Spleen (tissue), 7 donors: Measurements from ENCODE around the gene DCTN2.
"Not testable (repeated sequence)": the region's sequence is repeated elsewhere in the genome, so short reads cannot be mapped to it uniquely, and the experiment has no call there.

Source experiments
- CTCF ChIP-seq, 11 experiments: fragments of 200-600 bp in 7 of 11; fragments of 450-650 bp in 4 of 11; sonication (generic) in 4 of 11; IDR thresholded peaks in 8 of 11; conservative IDR thresholded peaks in 3 of 11; 1 replicate in 7 of 11; 2 replicates in 4 of 11; pipeline versions ENCODE4 v1.4.0 to v1.8.0; 2016 to 2021; ENCODE audit warnings: antibody characterized with exemption in 11 of 11, inconsistent platforms in 4 of 11, mild to moderate bottlenecking in 1 of 11
- POLR2A ChIP-seq, 3 donors: fragments of 450-650 bp; IDR thresholded peaks; one replicate each; pipeline ENCODE4 v1.5.1; 2017; ENCODE audit warnings: antibody characterized with exemption in 3 of 3, mild to moderate bottlenecking in 1 of 3
- POLR2AphosphoS5 ChIP-seq, 3 donors: sonication (generic); formaldehyde crosslinking; IDR thresholded peaks; one replicate each; pipeline ENCODE4 v1.5.1; 2017; ENCODE audit warnings: antibody characterized with exemption in 3 of 3
- donor health status: DM: no; HTN: no; CAD: no; lungs with moderate emphysema.
- donor health status: DM: no; HTN: no; CAD: no.
- donor health status: DM: no; HTN: no; CAD: no.

GRCh38 chr12:57517718-57518117 is 29.3 kb downstream of the DCTN2 start:
- TF ChIP-seq CTCF (IDR thresholded peaks at IDR 0.05 in 8 of 11, conservative IDR thresholded peaks at IDR 0.05 in 3 of 11); POLR2AphosphoS5 (IDR thresholded peaks at IDR 0.05); POLR2A (IDR thresholded peaks at IDR 0.05): not testable (repeated sequence)
